Measurements from ENCODE around the gene UNC80.

- TF ChIP-seq CTCF (IDR thresholded peaks at IDR 0.05) (no peak), POLR2A (IDR thresholded peaks at IDR 0.05) (no peak)
Measured at GRCh38 chr2:209936106-209936666, 164.6 kb downstream of the UNC80 start.

Data from ovary (tissue), 3 donors.